HG02588 (cell line): ENCODE measurements around the gene ENOPH1.
"Not testable (repeated sequence)": the region's sequence is repeated elsewhere in the genome, so short reads cannot be mapped to it uniquely, and the experiment has no call there.

Source experiments
- ATAC-seq: cut with Tn5 transposase; IDR thresholded peaks from one replicate; pipeline ENCODE4 v1.9.1; 2021; ENCODE audit warnings: mild to moderate bottlenecking, moderate library complexity; ENCODE audit not compliant: unreplicated experiment

ENOPH1 gene

DNA sequence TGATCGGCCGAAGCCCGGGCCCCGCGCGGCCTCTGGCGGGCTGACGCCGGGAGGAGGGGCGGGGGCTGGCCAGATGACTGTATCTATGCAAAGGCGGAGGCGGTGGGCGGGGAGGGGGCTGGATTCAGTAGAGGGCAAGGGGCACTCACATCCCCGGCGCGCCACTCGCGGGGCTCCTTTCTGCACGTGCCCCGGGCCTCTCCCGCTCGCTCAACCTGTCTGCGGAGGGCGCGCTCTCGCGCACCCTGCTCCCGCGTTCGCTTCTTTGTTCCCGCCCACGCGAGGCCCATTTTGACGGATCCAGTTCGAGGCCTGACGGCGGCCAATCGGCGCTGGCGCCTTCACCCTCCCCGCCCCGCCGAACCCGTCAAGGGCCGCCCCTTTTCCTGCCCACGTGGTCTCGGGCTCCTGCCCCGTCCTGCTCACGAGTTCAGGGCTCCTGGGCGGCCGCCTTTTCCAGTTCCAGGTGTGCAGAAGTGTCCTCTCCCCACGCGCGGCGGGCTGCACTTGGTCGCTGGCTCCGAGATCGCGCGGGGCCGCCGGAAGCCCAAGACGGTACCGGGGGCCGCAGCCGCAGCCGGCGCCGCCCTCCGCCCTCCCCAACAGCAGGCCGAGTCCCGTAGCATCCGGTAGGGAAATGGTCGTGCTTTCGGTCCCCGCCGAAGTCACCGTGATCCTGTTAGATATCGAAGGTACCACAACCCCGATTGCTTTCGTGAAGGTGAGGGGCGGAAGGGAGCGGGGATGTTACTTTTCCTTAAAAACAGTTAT lies at the start of gene ENOPH1, which contains the start of gene HNRNPDL:
TSS of gene ENOPH1 (plus strand) at position 398 of the 771 bp plus-strand sequence. CDS start at position 638, 240 bp downstream.
TSS of gene HNRNPDL (minus strand) at position 270 of the 771 bp plus-strand sequence. CDS start 772 bp downstream, outside the sequence.
- ATAC-seq, result peak; percentile 74

DNA sequence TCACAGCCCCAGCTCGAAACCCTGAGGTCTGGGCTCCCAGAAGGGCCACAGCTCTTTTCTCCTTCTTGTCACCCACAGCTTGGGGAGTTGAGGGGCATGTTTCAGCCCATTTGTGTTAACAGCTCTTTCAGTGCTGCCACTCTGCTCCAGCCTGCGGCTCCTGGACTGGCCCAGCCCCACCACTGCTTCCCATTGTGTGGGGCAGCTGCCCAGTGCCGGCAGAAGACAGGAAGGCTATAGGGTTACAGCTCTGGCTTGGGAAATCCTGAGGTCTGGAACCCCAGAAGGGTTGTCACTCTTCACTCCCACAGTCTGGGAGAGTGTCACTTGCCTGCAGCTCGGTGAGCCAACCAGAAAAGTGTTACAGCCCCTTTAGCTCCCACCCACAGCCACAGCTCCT lies 49.6 kb upstream of the ENOPH1 start:
- no peak for ATAC-seq

DNA sequence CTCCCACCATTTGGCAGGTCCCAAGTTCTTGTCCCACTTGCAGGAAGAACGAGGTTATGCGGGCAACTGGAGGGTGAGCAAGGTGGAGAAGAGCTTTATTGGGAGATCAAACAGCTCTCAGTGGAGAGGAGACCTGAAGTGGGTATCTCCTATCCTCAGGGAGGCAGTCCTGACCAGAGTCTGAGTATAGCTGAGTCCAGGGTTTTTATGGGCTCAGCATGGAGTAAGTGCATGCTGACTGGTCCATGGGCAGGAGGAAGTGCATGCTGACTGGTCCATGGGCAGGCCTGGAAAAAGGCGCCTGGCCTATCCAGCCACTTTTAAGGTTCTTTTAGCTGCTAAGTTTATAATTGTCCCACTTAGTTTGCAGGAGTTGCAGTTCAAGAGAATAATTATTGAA lies 49.2 kb upstream of the ENOPH1 start:
- no peak for ATAC-seq

DNA sequence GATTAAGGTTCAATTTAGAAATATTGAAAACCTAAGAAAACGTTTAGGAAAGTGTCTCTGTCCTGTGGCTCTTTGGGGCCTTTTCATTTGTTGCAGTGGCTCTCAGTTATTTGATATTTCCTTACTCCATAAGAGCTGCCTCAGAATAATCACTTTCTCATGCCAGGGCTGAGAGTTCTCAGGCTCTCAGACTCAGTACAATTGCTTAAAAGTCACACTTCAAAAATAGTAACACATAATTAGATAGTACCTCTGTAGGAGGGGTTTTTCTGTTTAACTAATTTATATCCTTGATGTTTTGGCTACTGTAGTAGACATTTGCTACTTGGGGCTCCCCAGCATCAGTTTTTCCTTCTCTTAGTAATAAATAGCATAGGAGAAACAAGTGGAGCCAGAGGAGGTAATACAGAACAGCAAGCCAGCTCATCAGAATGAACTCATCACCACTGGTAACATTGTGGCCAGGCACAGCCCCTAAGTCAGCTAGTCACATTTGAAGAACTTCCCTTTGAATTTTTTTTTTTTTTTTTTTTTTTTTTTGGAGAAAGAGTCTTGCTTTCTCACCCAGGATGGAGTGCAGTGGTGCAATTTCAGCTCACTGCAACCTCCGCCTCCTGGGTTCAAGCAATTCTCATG lies 48.6 kb upstream of the ENOPH1 start:
- ATAC-seq, result no peak

DNA sequence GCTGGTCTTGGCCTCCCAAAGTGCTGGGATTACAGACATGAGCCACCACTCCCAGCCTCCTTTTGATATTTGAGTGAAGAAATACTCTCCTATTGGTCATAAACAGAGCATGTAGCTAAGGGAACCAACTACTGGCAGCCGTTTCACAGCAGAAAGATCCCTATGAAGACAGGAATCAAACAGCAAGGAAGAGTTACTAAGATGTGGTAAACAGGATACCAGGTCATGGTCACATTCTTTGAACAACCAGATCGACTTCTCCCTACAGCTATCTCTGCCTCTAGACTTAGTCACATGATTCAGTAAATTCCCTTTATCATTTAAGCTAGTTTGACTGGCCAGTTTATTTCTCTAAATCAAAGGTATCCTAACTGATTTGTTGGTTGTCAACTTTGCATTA lies 47.6 kb upstream of the ENOPH1 start:
- ATAC-seq, result no peak

DNA sequence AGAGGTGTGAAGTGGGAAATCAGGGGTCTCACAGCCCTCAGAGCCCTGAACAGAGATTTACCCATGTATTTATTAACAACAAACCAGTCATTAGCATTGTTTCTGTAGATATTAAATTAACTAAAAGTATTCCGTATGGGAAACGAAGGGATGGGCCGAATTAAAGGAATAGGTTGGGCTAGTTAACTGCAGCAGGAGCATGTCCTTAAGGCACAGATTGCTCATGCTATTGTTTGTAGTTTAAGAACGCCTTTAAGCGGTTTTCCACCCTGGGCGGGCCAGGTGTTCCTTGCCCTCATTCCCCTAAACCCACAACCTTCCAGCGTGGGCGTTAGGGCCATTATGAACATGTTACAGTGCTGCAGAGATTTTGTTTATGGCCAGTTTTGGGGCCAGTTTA lies 44.1 kb upstream of the ENOPH1 start:
- ATAC-seq, result not testable (repeated sequence)

DNA sequence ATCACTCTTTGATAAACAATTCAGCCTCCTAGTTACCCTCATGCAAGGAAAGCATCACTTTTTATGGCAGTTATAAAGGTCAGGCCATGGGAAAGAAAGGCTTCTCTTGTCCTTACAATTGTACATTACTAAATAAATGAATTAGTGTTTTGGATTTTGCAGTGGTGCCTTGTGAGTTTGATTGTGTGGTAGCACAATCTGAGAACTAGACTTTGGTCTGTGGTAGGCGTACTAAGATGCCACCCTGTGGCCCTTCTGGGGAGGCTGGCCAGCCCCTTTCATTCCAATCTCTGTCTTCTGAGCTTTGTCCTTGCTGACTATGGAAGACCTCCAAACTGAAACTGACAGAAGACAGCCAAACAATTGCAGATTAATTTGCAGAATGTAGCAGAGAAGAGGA lies 42.0 kb upstream of the ENOPH1 start:
- no peak for ATAC-seq

DNA sequence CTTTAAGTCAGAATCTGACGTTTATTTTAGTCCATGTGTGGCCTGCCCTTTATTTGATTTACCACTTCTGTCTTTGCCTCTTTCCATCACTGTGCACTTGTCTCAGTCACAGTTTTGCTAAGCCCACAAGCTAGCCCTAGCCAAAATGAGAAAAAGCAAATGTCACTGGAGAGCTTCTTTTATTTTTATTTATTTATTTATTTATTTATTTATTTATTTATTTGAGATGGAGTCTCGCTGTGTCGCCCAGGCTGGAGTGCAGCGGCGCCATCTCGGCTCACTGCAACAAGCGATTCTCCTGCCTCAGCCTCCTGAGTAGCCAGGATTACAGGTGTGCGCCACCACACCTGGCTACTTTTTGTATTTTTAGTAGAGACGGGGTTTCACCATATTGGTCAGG lies 40.3 kb upstream of the ENOPH1 start:
- ATAC-seq, result not testable (repeated sequence)

DNA sequence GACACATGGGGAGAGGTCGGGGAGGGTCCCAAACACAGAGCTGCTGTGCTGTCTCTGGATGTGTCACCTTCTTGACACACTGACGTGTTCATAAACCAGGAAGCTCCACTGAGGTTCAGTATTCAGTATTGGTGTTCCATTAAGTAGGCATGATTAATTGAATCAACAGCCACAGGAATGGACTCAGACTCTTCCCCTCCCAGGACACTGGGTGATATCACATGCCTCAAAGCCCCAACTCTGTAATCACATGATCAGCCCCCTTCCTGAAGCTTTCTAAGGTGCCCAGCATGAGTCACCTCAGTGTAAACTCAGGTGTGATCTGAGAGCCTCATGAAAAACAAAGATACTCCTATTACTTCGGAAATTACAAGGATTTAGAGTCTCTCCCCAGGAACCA lies 35.5 kb upstream of the ENOPH1 start:
- ATAC-seq, result no peak

DNA sequence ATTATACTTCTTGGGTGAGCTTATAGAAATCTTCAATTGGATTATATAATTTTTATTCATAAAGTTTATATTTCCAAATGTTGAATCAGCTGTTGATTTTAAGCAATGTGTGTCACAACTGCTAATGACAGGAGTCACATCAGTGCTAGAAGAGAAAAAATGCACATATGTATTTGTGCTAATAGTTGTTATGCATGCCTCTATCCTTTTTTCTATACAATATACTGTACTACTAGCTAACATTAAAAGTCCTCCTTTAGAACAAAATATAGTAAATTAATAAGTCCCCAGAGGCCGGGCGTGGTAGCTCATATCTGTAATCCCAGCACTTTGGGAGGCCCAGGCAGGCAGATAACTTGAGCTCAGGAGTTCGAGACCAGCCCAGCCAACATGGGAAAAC lies 32.9 kb upstream of the ENOPH1 start:
- ATAC-seq, result no peak

DNA sequence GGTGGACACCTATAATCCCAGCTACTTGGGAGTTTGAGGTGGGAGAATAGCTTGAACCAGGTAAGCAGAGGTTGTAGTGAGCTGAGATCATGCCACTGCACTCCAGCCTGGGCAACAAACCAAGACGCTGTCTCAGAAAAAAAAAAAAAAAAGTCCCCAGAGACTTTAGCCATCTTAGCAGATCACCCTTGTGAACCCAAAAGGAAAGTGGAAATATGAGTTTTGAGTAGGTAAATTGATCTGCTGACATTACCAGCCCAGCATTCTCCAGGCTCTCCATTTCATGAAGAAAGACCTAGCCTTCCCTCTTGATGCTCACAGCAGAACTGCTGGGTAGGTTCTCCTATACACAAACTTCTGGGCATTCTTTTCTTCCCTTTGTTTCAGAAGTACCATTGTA lies 32.1 kb upstream of the ENOPH1 start:
- no peak for ATAC-seq

DNA sequence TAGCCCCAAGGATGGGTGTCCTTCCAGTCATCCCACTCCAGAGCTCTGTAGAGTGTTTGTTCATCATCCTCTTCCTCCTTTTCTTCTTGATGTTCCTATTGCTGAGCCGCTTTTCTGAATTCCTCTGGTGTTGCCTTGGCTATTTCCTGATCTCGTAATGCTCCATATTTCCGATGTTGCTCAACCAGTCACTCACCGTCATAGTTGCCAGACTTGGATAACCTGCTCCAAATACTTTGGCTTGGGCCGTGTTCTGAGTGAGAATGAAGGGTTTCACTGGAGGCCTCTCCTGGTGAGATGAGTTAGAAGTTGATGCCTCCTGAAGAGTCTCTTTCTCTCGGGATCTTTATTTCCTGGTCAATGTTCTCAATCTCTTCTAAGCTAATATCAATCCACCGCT lies 28.8 kb upstream of the ENOPH1 start:
- no peak for ATAC-seq

DNA sequence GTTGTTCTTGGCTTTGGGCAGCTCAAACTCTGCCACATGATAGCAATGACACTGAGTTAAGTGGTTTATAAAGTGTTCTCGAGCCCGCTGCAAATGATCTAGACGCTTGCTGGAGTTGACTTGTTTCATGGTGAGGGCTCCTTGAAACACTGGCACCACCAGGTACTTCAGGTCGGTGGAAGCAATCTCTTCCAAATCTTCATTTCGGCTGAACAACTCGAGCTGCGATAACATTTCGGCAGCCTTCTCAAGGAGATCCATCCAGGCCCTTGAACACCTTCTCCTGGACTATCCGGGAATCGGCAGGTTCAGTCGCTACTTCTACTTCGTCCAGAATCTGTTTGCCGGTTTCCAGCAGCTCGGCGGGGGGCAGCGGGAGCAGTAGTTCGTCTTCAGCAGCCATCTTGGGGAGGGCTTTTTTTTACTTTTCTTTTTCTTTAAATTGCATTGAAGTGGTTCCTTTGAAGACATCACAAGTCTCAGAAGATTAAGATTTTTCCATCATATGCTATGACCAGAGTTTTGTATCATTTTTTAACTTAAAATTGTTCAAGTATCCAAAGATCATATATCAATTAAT lies 28.1 kb upstream of the ENOPH1 start:
- ATAC-seq, result no peak

DNA sequence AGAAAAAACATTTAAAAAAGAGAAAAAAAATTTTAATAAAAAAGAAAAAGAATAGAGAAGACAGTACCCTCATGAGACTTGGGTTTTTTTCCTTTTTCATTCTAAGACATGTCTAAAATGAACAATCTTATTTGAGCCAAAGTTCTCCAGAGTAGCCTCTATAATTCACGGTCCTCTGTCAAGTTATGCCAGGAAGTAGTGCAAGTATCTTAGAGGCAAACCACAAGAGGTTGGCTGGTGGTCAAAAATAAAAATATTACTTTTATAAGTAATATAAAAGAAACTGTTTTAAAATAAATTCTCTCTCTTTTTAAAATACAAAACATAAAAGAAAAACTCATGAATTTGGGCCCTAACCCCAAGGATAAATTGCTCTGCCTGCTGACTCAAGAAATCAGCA lies 26.7 kb upstream of the ENOPH1 start:
- ATAC-seq, result no peak

DNA sequence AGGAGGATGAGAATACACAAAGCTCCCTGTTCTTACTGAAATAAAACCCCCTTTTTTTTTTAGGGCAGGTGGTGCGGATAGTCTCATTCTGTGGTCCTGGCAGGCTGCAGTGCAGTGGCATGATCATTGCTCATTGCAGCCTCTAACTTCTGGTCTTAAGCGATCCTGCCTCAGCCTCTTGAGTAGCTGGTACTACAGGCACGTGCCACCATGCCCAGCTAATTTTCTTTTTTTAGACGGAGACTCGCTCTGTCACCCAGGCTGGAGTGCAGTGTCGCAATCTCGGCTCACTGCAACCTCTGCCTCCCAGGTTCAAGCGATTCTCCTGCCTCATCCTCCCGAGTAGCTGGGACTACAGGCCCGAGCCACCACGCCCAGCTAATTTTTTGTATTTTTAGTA lies 15.3 kb upstream of the ENOPH1 start:
- not testable (repeated sequence) for ATAC-seq

DNA sequence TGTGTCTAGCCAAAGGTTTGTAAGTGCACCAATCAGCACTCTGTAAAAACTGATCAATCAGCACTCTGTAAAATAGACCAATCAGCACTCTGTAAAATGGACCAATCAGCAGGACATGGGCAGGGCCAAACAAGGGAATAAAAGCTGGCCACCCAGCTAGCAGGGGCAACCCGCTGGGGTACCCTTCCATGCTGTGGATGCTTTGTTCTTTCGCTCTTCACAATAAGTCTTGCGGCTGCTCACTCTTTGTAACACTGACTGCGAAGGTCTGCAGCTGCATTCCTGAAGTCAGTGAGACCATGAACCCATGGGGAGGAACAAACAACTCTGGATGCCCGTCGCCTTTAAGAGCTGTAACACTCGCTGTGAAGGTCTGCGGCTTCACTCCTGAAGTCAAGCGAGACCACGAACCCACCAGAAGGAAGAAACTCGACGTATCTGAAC lies 14.4 kb upstream of the ENOPH1 start:
- no peak for ATAC-seq

DNA sequence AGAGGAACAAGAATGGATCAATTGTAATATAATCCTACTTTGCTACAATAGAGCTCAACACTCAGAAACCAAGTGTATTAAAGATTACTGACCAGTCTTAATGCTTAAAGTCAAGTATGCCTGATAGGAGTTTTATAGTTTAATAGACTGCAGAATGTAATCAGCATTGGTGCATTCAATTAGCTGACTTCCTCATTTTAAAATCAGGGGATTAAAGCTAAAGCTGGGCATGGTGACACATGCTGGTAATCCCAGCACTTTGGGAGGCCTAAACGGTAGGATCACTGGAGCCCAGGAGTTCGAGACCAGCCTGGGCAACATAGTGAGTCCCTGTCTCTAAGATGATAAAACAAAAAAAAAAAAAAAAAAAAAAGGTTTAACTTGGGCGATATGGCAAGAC lies 10.9 kb upstream of the ENOPH1 start:
- no peak for ATAC-seq

DNA sequence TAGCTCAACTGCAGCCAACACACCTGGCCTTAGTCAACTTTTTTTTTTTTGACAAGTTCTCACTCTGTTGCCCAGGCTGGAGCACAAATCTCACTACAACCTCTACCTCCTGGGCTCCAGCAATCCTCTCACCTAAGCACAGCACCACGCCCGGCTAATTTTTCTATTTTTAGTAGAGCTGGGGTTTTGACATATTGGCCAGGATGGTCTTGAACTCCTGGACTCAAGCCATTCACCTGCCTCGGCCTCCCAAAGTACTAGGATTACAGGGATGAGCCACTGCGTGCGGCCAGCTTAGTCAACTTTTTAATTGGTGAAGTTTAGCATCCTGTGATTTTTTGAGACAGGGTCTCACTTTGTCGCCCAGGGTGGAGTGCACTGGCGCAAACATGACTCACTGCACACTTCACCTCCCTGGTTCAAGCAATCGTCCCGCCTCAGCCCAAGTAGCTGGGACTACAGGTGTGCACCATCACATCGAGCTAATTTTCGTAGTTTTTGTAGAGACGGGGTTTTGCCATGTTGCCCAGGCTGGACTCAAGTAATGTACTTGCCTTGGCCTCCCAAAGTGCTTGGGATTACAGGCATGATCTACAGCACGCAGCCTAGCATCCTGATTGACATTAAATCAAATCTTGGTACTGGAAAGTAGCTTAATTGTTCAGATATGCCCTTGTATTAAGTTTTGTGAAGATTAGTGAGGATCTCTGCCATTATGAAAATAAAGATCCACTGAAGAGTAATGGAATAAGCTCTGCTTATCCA lies 8.4 kb upstream of the ENOPH1 start:
- no peak for ATAC-seq

DNA sequence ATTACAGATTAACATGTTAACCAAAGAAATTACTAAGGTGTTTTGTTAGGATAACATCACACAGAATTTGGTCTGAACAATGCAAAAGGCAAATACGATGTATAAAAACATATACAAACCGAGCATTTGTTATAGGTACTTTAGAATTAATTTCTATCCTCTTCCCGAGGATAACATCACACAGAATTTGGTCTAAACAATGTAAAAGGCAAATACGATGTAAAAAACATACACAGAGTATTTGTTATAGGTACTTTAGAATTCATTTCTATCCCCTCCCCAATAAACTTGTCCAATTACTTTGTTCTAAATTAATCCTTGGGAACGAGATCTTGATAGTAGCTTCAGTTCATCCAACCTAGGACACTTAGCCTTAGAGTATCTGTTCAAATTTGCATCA lies 7.8 kb upstream of the ENOPH1 start:
- ATAC-seq, result no peak

DNA sequence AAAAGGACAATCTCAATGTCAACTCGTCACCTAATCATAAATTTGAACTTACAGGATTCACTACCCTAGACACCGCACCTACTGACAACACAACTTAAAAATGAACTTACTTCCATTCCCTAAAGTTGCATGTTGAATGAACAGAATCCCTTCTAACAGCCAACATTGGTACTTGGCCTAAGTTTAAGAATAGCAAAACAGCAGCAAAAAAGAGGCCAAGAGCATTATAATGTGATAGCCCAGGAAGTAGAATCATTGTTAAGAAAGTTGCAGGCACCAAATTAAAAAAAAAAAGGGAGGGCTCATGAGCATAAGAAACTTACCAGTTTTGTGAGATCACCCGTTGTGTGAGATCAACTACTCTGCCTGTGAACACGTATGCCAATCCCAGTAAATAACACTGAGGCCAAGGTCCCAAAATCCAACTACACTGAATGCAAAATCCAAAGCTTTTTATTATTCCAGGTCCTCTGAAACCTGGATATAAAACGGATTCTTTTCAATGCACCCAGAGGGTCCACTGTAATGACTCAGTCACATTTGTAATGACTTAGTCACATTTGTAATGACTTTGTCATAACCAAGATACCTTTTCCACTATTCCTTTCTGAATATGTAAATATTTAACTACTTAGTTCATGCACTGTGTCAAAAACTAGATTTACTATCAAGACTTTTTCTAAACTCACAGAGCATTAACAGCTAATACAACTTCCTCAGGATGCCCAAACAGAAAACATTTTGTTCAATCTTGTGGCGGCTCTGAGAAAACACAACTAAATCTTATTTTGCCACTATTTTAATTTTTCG lies 6.9 kb upstream of the ENOPH1 start:
- no peak for ATAC-seq
